Measurements from ENCODE around the gene SLC38A11. TPM values are rescaled to one million over a fixed set of nuclear protein-coding genes. Genes with fewer than 3 reads are reported as not detected.

The SLC38A11 gene
- total and polyA plus RNA-seq, 2 of the 13 experiments (the other 11 are each of a cell fraction or from before 2014, with no cell fraction given): 14.0 to 14.3 TPM

- TF ChIP-seq ARNT2 (CRISPR knock-in tag; IDR thresholded peaks at IDR 0.05; ENCODE audit: low read depth): no peak
- peak; percentile 20; the same call in 1 of the 2 replicates for TF ChIP-seq SKIL (CRISPR knock-in tag; IDR thresholded peaks at IDR 0.05; ENCODE audit: borderline replicate concordance)
- 0 out of 2 replicates have a peak, but pooled peaks have one; percentile 36 for TF ChIP-seq KAT7 (CRISPR knock-in tag; IDR thresholded peaks at IDR 0.05; ENCODE audit: borderline replicate concordance)
- TF ChIP-seq SOX5 (CRISPR knock-in tag; IDR thresholded peaks at IDR 0.05; ENCODE audit: borderline replicate concordance): peak; percentile 100
- TF ChIP-seq FOXP1 (IDR thresholded peaks at IDR 0.05): peak; percentile 84
- TF ChIP-seq FOXP1 (CRISPR knock-in tag; IDR thresholded peaks at IDR 0.05): peak; percentile 96
- no peak for TF ChIP-seq CCDC6 (CRISPR knock-in tag; IDR thresholded peaks at IDR 0.05)
- TF ChIP-seq ZNF619 (CRISPR knock-in tag; IDR thresholded peaks at IDR 0.05): no peak
- TF ChIP-seq PRMT3 (CRISPR knock-in tag; IDR thresholded peaks at IDR 0.05; ENCODE audit: borderline replicate concordance, low read depth): no peak
- no peak for TF ChIP-seq ZNF670 (CRISPR knock-in tag; IDR thresholded peaks at IDR 0.05; ENCODE audit: borderline replicate concordance)
- no peak for TF ChIP-seq JUN (CRISPR knock-in tag; IDR thresholded peaks at IDR 0.05)
- TF ChIP-seq HNF4A (CRISPR knock-in tag; IDR thresholded peaks at IDR 0.05): peak; percentile 82
- TF ChIP-seq TOE1 (CRISPR knock-in tag; IDR thresholded peaks at IDR 0.05): 0 out of 2 replicates have a peak, but pooled peaks have one; percentile 62
- peak; percentile 8; the same call in 1 of the 2 replicates for TF ChIP-seq MIER3 (CRISPR knock-in tag; IDR thresholded peaks at IDR 0.05; ENCODE audit: borderline replicate concordance)
- TF ChIP-seq CSRNP1 (CRISPR knock-in tag; IDR thresholded peaks at IDR 0.05): 0 out of 2 replicates have a peak, but pooled peaks have one; percentile 64
- TF ChIP-seq ZBTB25 (CRISPR knock-in tag; IDR thresholded peaks at IDR 0.05): peak; percentile 51; the same call in 1 of the 2 replicates
- TF ChIP-seq ZNF232 (CRISPR knock-in tag; IDR thresholded peaks at IDR 0.05; ENCODE audit: borderline replicate concordance): 0 out of 2 replicates have a peak, but pooled peaks have one; percentile 15
- no peak for TF ChIP-seq ZFP91 (CRISPR knock-in tag; IDR thresholded peaks at IDR 0.05; ENCODE audit: borderline replicate concordance)
- no peak for TF ChIP-seq CBX1 (IDR thresholded peaks at IDR 0.05; ENCODE audit: low read depth)
- peak; percentile 80; the same call in 1 of the 2 replicates for TF ChIP-seq SIX1 (CRISPR knock-in tag; IDR thresholded peaks at IDR 0.05; ENCODE audit: borderline replicate concordance)
- TF ChIP-seq ZNF205 (CRISPR knock-in tag; IDR thresholded peaks at IDR 0.05): peak; percentile 29; the same call in 1 of the 2 replicates
- TF ChIP-seq ASH2L (IDR thresholded peaks at IDR 0.05; ENCODE audit: insufficient read length, low read depth, low read length): peak; percentile 72
Observed at GRCh38 chr2:164935118-164936101, 19.9 kb downstream of the SLC38A11 start (continued).

All from HepG2 (cell line).